IMR-90 (cell line): ENCODE measurements around the gene THOC2. TPM values are rescaled to one million over a fixed set of nuclear protein-coding genes. Genes with fewer than 3 reads are reported as not detected.
"Not testable (repeated sequence)": the region's sequence is repeated elsewhere in the genome, so short reads cannot be mapped to it uniquely, and the experiment has no call there.

Source experiments
- ATAC-seq: fragments of 200-7000 bp; cut with Tn5 transposase; 2 replicates; pipeline ENCODE4 v1.9.1; 2020; ENCODE audit warnings: low read depth, mild to moderate bottlenecking, moderate library complexity
- BruUV-seq: library from RNA; stranded (reverse); fragments of 400-500 nt; replicated peaks from 2 replicates; lab custom pipeline; 2021; lab: Mats Ljungman, UMichigan
- CTCF ChIA-PET: fragments of 300-600 bp; formaldehyde crosslinking; extraction: SDS; loops from one replicate; lab custom pipeline; 2021; ENCODE audit warnings: antibody characterized with exemption; lab: Yijun Ruan, JAX
- POLR2A ChIA-PET: fragments of 300-600 bp; sonication (Branson Sonifier 250); formaldehyde crosslinking; loops from one replicate; lab custom pipeline; 2022; ENCODE audit warnings: antibody characterized with exemption; ENCODE audit not compliant: unreplicated experiment; lab: Charles Lee
- DNase-seq: peaks from one replicate; pipeline ENCODE4 v3.0.0; 2013
- H2AFZ ChIP-seq: replicated peaks from 2 replicates; pipeline ENCODE3; 2013; ENCODE audit warnings: low read length, mild to moderate bottlenecking; ENCODE audit not compliant: poor library complexity
- H2AK5ac ChIP-seq: 2 replicates; pipeline ENCODE4 v1.6.1; 2013; ENCODE audit warnings: low read depth, low read length, inconsistent platforms
- H2AK9ac ChIP-seq: replicated peaks from 2 replicates; pipeline ENCODE3; 2013; ENCODE audit warnings: mild to moderate bottlenecking, low read depth, low read length, moderate library complexity; ENCODE audit not compliant: poor library complexity
- H2BK120ac ChIP-seq: 2 replicates; pipeline ENCODE4 v1.6.1; 2013; ENCODE audit warnings: low read depth, low read length, inconsistent platforms
- H2BK15ac ChIP-seq: 3 replicates; pipeline ENCODE4 v1.6.1; 2013; ENCODE audit warnings: low read depth, low read length, inconsistent platforms
- H2BK20ac ChIP-seq: 2 replicates; pipeline ENCODE4 v1.6.1; 2013; ENCODE audit warnings: low read depth, mild to moderate bottlenecking, inconsistent platforms, low read length, moderate library complexity
- H2BK5ac ChIP-seq: 2 replicates; pipeline ENCODE4 v1.6.1; 2013; ENCODE audit warnings: mild to moderate bottlenecking, low read depth, low read length, inconsistent platforms; ENCODE audit not compliant: poor library complexity, severe bottlenecking
- H3K14ac ChIP-seq: replicated peaks from 2 replicates; pipeline ENCODE4 v1.6.1; 2013; ENCODE audit warnings: low read depth, low read length, inconsistent platforms
- H3K18ac ChIP-seq: 2 replicates; pipeline ENCODE4 v1.6.1; 2013; ENCODE audit warnings: low read depth, low read length, control low read depth
- H3K23ac ChIP-seq: 2 replicates; pipeline ENCODE4 v1.6.1; 2013; ENCODE audit warnings: low read depth, low read length, inconsistent platforms
- H3K27ac ChIP-seq: 2 replicates; pipeline ENCODE4 v1.5.1; 2013; ENCODE audit warnings: mild to moderate bottlenecking, control low read depth, low read length; ENCODE audit not compliant: insufficient read depth
- H3K27me3 ChIP-seq: 2 replicates; pipeline ENCODE4 v1.6.1; 2013; ENCODE audit warnings: low read length; ENCODE audit not compliant: control insufficient read depth, insufficient read depth
- H3K36me3 ChIP-seq: 2 replicates; pipeline ENCODE4 v1.6.1; 2013; ENCODE audit warnings: low read length, mixed read lengths; ENCODE audit not compliant: control insufficient read depth, insufficient read depth
- H3K4ac ChIP-seq: 2 replicates; pipeline ENCODE4 v1.6.1; 2013; ENCODE audit warnings: low read depth, low read length, inconsistent platforms
- H3K4me1 ChIP-seq: 2 replicates; pipeline ENCODE4 v1.6.1; 2013; ENCODE audit warnings: low read length, mixed read lengths; ENCODE audit not compliant: control insufficient read depth, insufficient read depth
- H3K4me2 ChIP-seq: 2 replicates; pipeline ENCODE4 v1.6.1; 2013; ENCODE audit warnings: low read depth, mild to moderate bottlenecking, control low read depth, low read length, moderate library complexity
- H3K4me3 ChIP-seq: 2 replicates; pipeline ENCODE4 v1.5.1; 2013; ENCODE audit warnings: low read depth, mild to moderate bottlenecking, control low read depth, low read length, moderate library complexity; ENCODE audit not compliant: insufficient read depth
- H3K56ac ChIP-seq: 2 replicates; pipeline ENCODE4 v1.6.1; 2013; ENCODE audit warnings: low read length, inconsistent platforms; ENCODE audit not compliant: insufficient read depth; ENCODE audit errors: extremely low read depth
- H3K79me1 ChIP-seq, 2 experiments: 2 replicates each; pipeline ENCODE4 v1.6.1; 2013; ENCODE audit warnings: low read length in 2 of 2, inconsistent platforms in 1 of 2, low read depth in 1 of 2
- H3K9ac ChIP-seq: 2 replicates; pipeline ENCODE4 v1.6.1; 2013; ENCODE audit warnings: low read depth, low read length, control low read depth
- H3K9me1 ChIP-seq: 2 replicates; pipeline ENCODE4 v1.6.1; 2013; ENCODE audit warnings: low read length, inconsistent platforms; ENCODE audit not compliant: insufficient read depth
- H3K9me3 ChIP-seq: 2 replicates; pipeline ENCODE4 v1.6.1; 2013; ENCODE audit warnings: low read length; ENCODE audit not compliant: control insufficient read depth, insufficient read depth
- H4K20me1 ChIP-seq: 2 replicates; pipeline ENCODE4 v1.6.1; 2013; ENCODE audit warnings: low read length, inconsistent platforms; ENCODE audit not compliant: insufficient read depth
- H4K5ac ChIP-seq: 2 replicates; pipeline ENCODE4 v1.6.1; 2013; ENCODE audit warnings: mild to moderate bottlenecking, low read depth, low read length, control low read depth
- H4K8ac ChIP-seq, 2 experiments: 2 replicates each; pipeline ENCODE4 v1.6.1; 2013; ENCODE audit warnings: low read depth in 2 of 2, low read length in 2 of 2, control low read depth in 1 of 2, inconsistent platforms in 1 of 2
- H4K91ac ChIP-seq: 2 replicates; pipeline ENCODE4 v1.6.1; 2013; ENCODE audit warnings: low read depth, low read length, inconsistent platforms; ENCODE audit not compliant: insufficient read depth
- WGBS, 2 experiments: methylation state at CpG; one replicate each; pipeline versions ENCODE4 v1.1.5 to v1.1.7; 2013; ENCODE audit warnings: missing lambda C conversion rate in 2 of 2; ENCODE audit not compliant: insufficient read length in 1 of 2; ENCODE audit errors: extremely low coverage in 2 of 2; 5-methylcytosine and 5-hydroxymethylcytosine counted together
- dilution Hi-C: fragments of 300-500 bp; cut with HindIII; formaldehyde crosslinking; loops from one replicate; pipeline ENCODE4 v1.14.3; 2018; ENCODE audit warnings: low sequenced_read_pairs; ENCODE audit not compliant: unreplicated experiment
- in situ Hi-C: fragments of 300-500 bp; cut with MboI; formaldehyde crosslinking; loops from 3 replicates; pipeline ENCODE4 v1.14.3; 2019; ENCODE audit warnings: low sequenced_read_pairs, inconsistent platforms, mixed read lengths
- intact Hi-C: fragments of 100-400 bp; cut with micrococcal nuclease; formaldehyde crosslinking; loops from 2 replicates; pipeline ENCODE4 v1.10.0; 2022
- polyA plus RNA-seq, 3 experiments: library from polyadenylated mRNA; depleted of rRNA; stranded (reverse); fragments of >200 nt; gene quantifications; 2 replicates each; pipeline ENCODE4 v1.2.3, GENCODE V29; 2012; ENCODE audit warnings: low replicate concordance in 1 of 3
- total RNA-seq: library from RNA; depleted of rRNA; stranded (reverse); fragments of >200 nt; gene quantifications from 2 replicates; pipeline ENCODE4 v1.2.3, GENCODE V29; 2012

The THOC2 gene
- total and polyA plus RNA-seq, 2 of the 4 experiments (the other 2 are of a cell fraction) = 42.9 to 58.8 TPM

- H2AFZ ChIP-seq, H3K9ac ChIP-seq, intact Hi-C loops, POLR2A ChIA-PET, H2AK5ac ChIP-seq, H3K36me3 ChIP-seq, H2BK15ac ChIP-seq, H3K14ac ChIP-seq, H2BK120ac ChIP-seq, H2AK9ac ChIP-seq, H3K9me3 ChIP-seq, H3K56ac ChIP-seq, dilution Hi-C loops, H2BK5ac ChIP-seq, ATAC-seq, H3K27ac ChIP-seq, H3K4ac ChIP-seq, H3K4me2 ChIP-seq, H3K4me1 ChIP-seq, H3K18ac ChIP-seq, H3K23ac ChIP-seq, BruUV-seq, DNase-seq, H3K79me1 ChIP-seq, CTCF ChIA-PET, H4K5ac ChIP-seq, in situ Hi-C loops, H4K91ac ChIP-seq, H3K27me3 ChIP-seq, H3K9me1 ChIP-seq, H4K8ac ChIP-seq, H3K4me3 ChIP-seq, H2BK20ac ChIP-seq: not testable (repeated sequence)
- peaks cover 11% of the 10 kb centered on the region for H4K20me1 ChIP-seq
- WGBS, 2 experiments = 92% methylated on average over 4 of the region's 43 CpGs; no CpG with 5 or more reads in 1 of the 2 experiments
These were observed 1.2 kb upstream of the THOC2 start for GRCh38 chrX:123734079-123734478.
